Measurements from ENCODE around the gene RAP2A.

The RAP2A gene

GRCh38 chr13:97515643-97516042 lies 81.7 kb downstream of the RAP2A start:
- Mint-ChIP-seq H3K27me3 (peaks cover 40% of the 10 kb centered on the region), H3K4me3 (no peak overlapping the region), H3K9me3 (peaks cover 18% of the 10 kb centered on the region), H3K4me1 (ENCODE audit: low read depth) (no peaks in the 10 kb centered on the region), H3K36me3 (ENCODE audit: low read depth) (no peaks in the 10 kb centered on the region), H3K27ac (no peak overlapping the region)
- DNase-seq = no peak

- DNase-seq = no peak
- no peaks in the 10 kb centered on the region for H3K4me1 Mint-ChIP-seq (ENCODE audit: low read depth)
- no peak overlapping the region for H3K4me3 Mint-ChIP-seq
- H3K27ac Mint-ChIP-seq = no peak overlapping the region
- peaks cover 6% of the 10 kb centered on the region for H3K9me3 Mint-ChIP-seq
- peaks cover 35% of the 10 kb centered on the region for H3K27me3 Mint-ChIP-seq
- no peaks in the 10 kb centered on the region for H3K36me3 Mint-ChIP-seq (ENCODE audit: low read depth)
Observed at GRCh38 chr13:97517967-97518366, 84.0 kb downstream of the RAP2A start.

Measured in activated T-cell treated with anti-CD3 and anti-CD28 coated beads, Interleukin-2, amount 50 U/mL, for 24 hours (primary cell).